CD4-positive, alpha-beta T cell (primary cell): ENCODE measurements around the gene MPG. TPM values are rescaled to one million over a fixed set of nuclear protein-coding genes. Genes with fewer than 3 reads are reported as not detected.

ENCODE experiments used
- ATAC-seq: fragments of 200-7000 bp; cut with Tn5 transposase; one replicate; pipeline ENCODE4 v1.10.0; 2022; ENCODE audit warnings: mild to moderate bottlenecking; ENCODE audit not compliant: poor library complexity
- CTCF ChIA-PET: fragments of 350-600 bp; sonication (Branson Sonifier 250); formaldehyde crosslinking; loops from one replicate; lab custom pipeline; 2021; ENCODE audit warnings: antibody characterized with exemption, inconsistent platforms; lab: Charles Lee
- POLR2A ChIA-PET: fragments of 350-600 bp; sonication (Branson Sonifier 250); formaldehyde crosslinking; loops from one replicate; lab custom pipeline; 2021; ENCODE audit warnings: antibody characterized with exemption, inconsistent platforms; lab: Charles Lee
- DNase-seq, 14 experiments: peaks; one replicate each; pipeline ENCODE4 v3.0.0-alpha.2; 2013 to 2020; ENCODE audit warnings: mixed read lengths in 2 of 14
- H3K27ac ChIP-seq, 2 donors: one replicate each; pipeline versions ENCODE4 v1.5.1 to v1.7.0; 2013; ENCODE audit warnings: low read length in 2 of 2, low read depth in 1 of 2, mild to moderate bottlenecking in 1 of 2
- H3K27me3 ChIP-seq, 2 experiments: 1 replicate in 1 of 2; 2 replicates in 1 of 2; pipeline versions ENCODE4 v1.6.1 to v1.7.0; 2013; ENCODE audit warnings: low read length in 2 of 2, control low read depth in 1 of 2, mild to moderate bottlenecking in 1 of 2, moderate library complexity in 1 of 2; ENCODE audit not compliant: insufficient read depth in 2 of 2, control insufficient read depth in 1 of 2
- H3K36me3 ChIP-seq: one replicate; pipeline ENCODE4 v1.6.1; 2013; ENCODE audit warnings: low read length, control low read depth; ENCODE audit not compliant: insufficient read depth
- H3K4me1 ChIP-seq: one replicate; pipeline ENCODE4 v1.6.1; 2013; ENCODE audit warnings: low read length, control low read depth; ENCODE audit not compliant: insufficient read depth
- H3K4me3 ChIP-seq: one replicate; pipeline ENCODE4 v1.5.1; 2013; ENCODE audit warnings: mild to moderate bottlenecking, low read length, moderate library complexity
- H3K9me3 ChIP-seq, 2 experiments: 1 replicate in 1 of 2; 2 replicates in 1 of 2; pipeline versions ENCODE4 v1.6.1 to v1.7.0; 2013; ENCODE audit warnings: low read length in 2 of 2, mild to moderate bottlenecking in 2 of 2, control low read depth in 1 of 2, moderate library complexity in 1 of 2; ENCODE audit not compliant: control insufficient read depth in 1 of 2, insufficient read depth in 1 of 2
- H3K27ac Mint-ChIP-seq: one replicate; pipeline ENCODE4 v1.8.0; 2020; ENCODE audit warnings: mixed read lengths
- H3K27me3 Mint-ChIP-seq: one replicate; pipeline ENCODE4 v1.8.0; 2021; ENCODE audit warnings: mixed read lengths
- H3K36me3 Mint-ChIP-seq: one replicate; pipeline ENCODE4 v1.8.0; 2021; ENCODE audit warnings: low read depth, mixed read lengths
- H3K4me1 Mint-ChIP-seq: one replicate; pipeline ENCODE4 v1.8.0; 2021; ENCODE audit warnings: low read depth, mixed read lengths
- H3K4me3 Mint-ChIP-seq: one replicate; pipeline ENCODE4 v1.8.0; 2020; ENCODE audit warnings: mild to moderate bottlenecking, mixed read lengths
- H3K9me3 Mint-ChIP-seq: one replicate; pipeline ENCODE4 v1.8.0; 2020; ENCODE audit warnings: mixed read lengths
- CTCF ChIP-seq: fragments of 200-600 bp; IDR thresholded peaks from one replicate; pipeline ENCODE4 v1.8.0; 2022; ENCODE audit warnings: antibody characterized with exemption, mild to moderate bottlenecking
- intact Hi-C, 2 experiments: fragments of 100-400 bp; cut with DNase I in 1 of 2; cut with micrococcal nuclease in 1 of 2; formaldehyde crosslinking; loops; one replicate each; pipeline versions ENCODE4 v1.15.1 to v1.9.0; 2023 to 2025; cut with DNase I, micrococcal nuclease
- total RNA-seq, 174 experiments: library from RNA in 2 of 174; stranded (reverse) in 2 of 174; gene quantifications; one replicate each; pipeline ENCODE4 v1.2.3 and lab custom pipeline; 2021 to 2026

MPG gene
- total RNA-seq, 2 experiments from 2014 or later: 14.1 to 17.1 TPM

GRCh38 chr16:79151-80054, 1.4 kb downstream of the MPG start:
- H3K4me1 Mint-ChIP-seq: peaks cover 40% of the 10 kb centered on the region
- no peaks in the 10 kb centered on the region for H3K9me3 Mint-ChIP-seq
- intact Hi-C loops: loop anchor here in 1 of 2 experiments (2.0 kb wide), 1 partner anchor 25 kb away; no protein-coding TSS in a partner anchor
- no peak for TF ChIP-seq CTCF
- H3K27ac Mint-ChIP-seq: no peak overlapping the region
- DNase-seq: no peak
- H3K36me3 Mint-ChIP-seq: peaks cover 7% of the 10 kb centered on the region
- H3K27me3 Mint-ChIP-seq: peaks cover 6% of the 10 kb centered on the region
- Histone ChIP-seq H3K27ac (no peak overlapping the region), H3K4me1 (peaks cover 46% of the 10 kb centered on the region), H3K36me3 (peaks cover 14% of the 10 kb centered on the region), H3K4me3 (peak overlapping the region; percentile 73), H3K9me3 (no peaks in the 10 kb centered on the region), H3K27me3 (no peaks in the 10 kb centered on the region)
- ChIA-PET CTCF (interaction anchor here (1.5 to 1.6 kb wide), 2 partner anchors 14 to 17 kb away, joined by 5 read pairs; no protein-coding TSS in a partner anchor), POLR2A (interaction anchor here (1.6 to 1.9 kb wide), 2 partner anchors 17 to 26 kb away, joined by 5 to 6 read pairs; partner anchors contain the start of genes POLR3K and SNRNP25)
- ATAC-seq: no peak
- H3K4me3 Mint-ChIP-seq: peak overlapping the region; percentile 91

- H3K27ac Mint-ChIP-seq: peak overlapping the region; percentile 27
- Histone ChIP-seq H3K27me3 (no peaks in the 10 kb centered on the region), H3K36me3 (peaks cover 41% of the 10 kb centered on the region), H3K4me1 (peaks cover 33% of the 10 kb centered on the region), H3K27ac (no peak overlapping the region), H3K4me3 (no peak overlapping the region), H3K9me3 (no peaks in the 10 kb centered on the region)
- H3K4me3 Mint-ChIP-seq: no peak overlapping the region
- H3K27me3 Mint-ChIP-seq: no peaks in the 10 kb centered on the region
- H3K4me1 Mint-ChIP-seq: peaks cover 28% of the 10 kb centered on the region
- ATAC-seq (no peak), DNase-seq (no peak)
- no peaks in the 10 kb centered on the region for H3K9me3 Mint-ChIP-seq
- CTCF ChIA-PET: no interaction called here
- intact Hi-C loops: no loop called here
- peaks cover 21% of the 10 kb centered on the region for H3K36me3 Mint-ChIP-seq
- TF ChIP-seq CTCF: no peak
- POLR2A ChIA-PET: no interaction called here
Measured at GRCh38 chr16:83060-83603, 5.1 kb downstream of the MPG start.

- no peak for TF ChIP-seq CTCF
- POLR2A ChIA-PET: no interaction called here
- CTCF ChIA-PET: interaction anchor here (1.3 kb wide), 1 partner anchor 18 kb away, joined by 3 read pairs; no protein-coding TSS in a partner anchor
- peak overlapping the region; percentile 3 for H3K4me3 Mint-ChIP-seq
- H3K27me3 ChIP-seq: no peaks in the 10 kb centered on the region
- peaks cover 28% of the 10 kb centered on the region for H3K4me1 Mint-ChIP-seq
- intact Hi-C loops: no loop called here
- no peak overlapping the region for H3K4me3 ChIP-seq
- H3K27ac Mint-ChIP-seq: peak overlapping the region; percentile 46
- no peaks in the 10 kb centered on the region for H3K27me3 Mint-ChIP-seq
- ATAC-seq (peak; percentile 43), DNase-seq (peak in 2 of 14 experiments; percentile 20 to 37)
- peaks cover 21% of the 10 kb centered on the region for H3K36me3 Mint-ChIP-seq
- peaks cover 27% of the 10 kb centered on the region for H3K4me1 ChIP-seq
- H3K9me3 Mint-ChIP-seq: no peaks in the 10 kb centered on the region
- peak overlapping the region in 1 of 2 donors; percentile 50 for H3K27ac ChIP-seq
- peaks cover 48% of the 10 kb centered on the region for H3K36me3 ChIP-seq
- H3K9me3 ChIP-seq: no peaks in the 10 kb centered on the region
Measured at GRCh38 chr16:83781-84615, 6.0 kb downstream of the MPG start.
